CD14-positive monocyte (primary cell): Measurements from ENCODE around the gene CCDC195. TPM values are rescaled to one million over a fixed set of nuclear protein-coding genes. Genes with fewer than 3 reads are reported as not detected.

Experiments
- DNase-seq, 3 donors: peaks; one replicate each; pipeline ENCODE4 v3.0.0-alpha.2; 2011 to 2022
- H2AFZ ChIP-seq: 2 replicates; pipeline ENCODE4 v1.6.0; 2012; ENCODE audit warnings: mild to moderate bottlenecking, low read depth, low read length, inconsistent platforms; ENCODE audit not compliant: insufficient read depth, poor library complexity, severe bottlenecking
- H3K27ac ChIP-seq, 2 donors: 1 replicate in 1 of 2; 2 replicates in 1 of 2; pipeline ENCODE4 v1.5.1; 2012 to 2013; ENCODE audit warnings: low read length in 2 of 2, control low read depth in 1 of 2, inconsistent platforms in 1 of 2, low read depth in 1 of 2, mild to moderate bottlenecking in 1 of 2
- H3K27me3 ChIP-seq, 2 donors: one replicate each; pipeline versions ENCODE4 v1.6.0 to v1.6.1; 2011 to 2013; ENCODE audit warnings: low read length in 2 of 2; ENCODE audit not compliant: control insufficient read depth in 2 of 2, insufficient read depth in 2 of 2
- H3K36me3 ChIP-seq, 2 donors: replicated peaks in 1 of 2; 1 replicate in 1 of 2; 2 replicates in 1 of 2; pipeline versions ENCODE4 v1.5.1 to v1.6.1; 2012 to 2013; ENCODE audit warnings: low read length in 2 of 2, control low read depth in 1 of 2, inconsistent platforms in 1 of 2, mild to moderate bottlenecking in 1 of 2; ENCODE audit not compliant: insufficient read depth in 2 of 2, control insufficient read depth in 1 of 2
- H3K4me1 ChIP-seq, 2 donors: 1 replicate in 1 of 2; 2 replicates in 1 of 2; pipeline versions ENCODE4 v1.5.1 to v1.6.1; 2012 to 2013; ENCODE audit warnings: low read length in 2 of 2, control low read depth in 1 of 2, inconsistent platforms in 1 of 2, mild to moderate bottlenecking in 1 of 2, moderate library complexity in 1 of 2; ENCODE audit not compliant: insufficient read depth in 2 of 2, control insufficient read depth in 1 of 2
- H3K4me2 ChIP-seq: replicated peaks from 2 replicates; pipeline ENCODE3; 2012; ENCODE audit warnings: low read length, moderate library complexity, mild to moderate bottlenecking; ENCODE audit not compliant: poor library complexity, severe bottlenecking; ENCODE audit errors: extremely low read depth
- H3K4me3 ChIP-seq, 3 experiments: fragments of 200-600 bp in 1 of 3; sonication (generic) in 1 of 3; replicated peaks in 1 of 3; 1 replicate in 2 of 3; 2 replicates in 1 of 3; pipeline ENCODE4 v1.5.1; 2011 to 2013; ENCODE audit warnings: low read length in 3 of 3, mild to moderate bottlenecking in 3 of 3, control low read depth in 2 of 3, low read depth in 2 of 3, inconsistent platforms in 1 of 3, moderate library complexity in 1 of 3
- H3K79me2 ChIP-seq: 2 replicates; pipeline ENCODE4 v1.6.0; 2012; ENCODE audit warnings: mild to moderate bottlenecking, control low read depth, inconsistent platforms, low read length, moderate library complexity; ENCODE audit not compliant: insufficient read depth
- H3K9ac ChIP-seq: 2 replicates; pipeline ENCODE4 v1.6.0; 2017; ENCODE audit warnings: low read length, mild to moderate bottlenecking; ENCODE audit not compliant: insufficient read depth, poor library complexity, severe bottlenecking
- H3K9me3 ChIP-seq, 2 donors: replicated peaks in 1 of 2; 1 replicate in 1 of 2; 2 replicates in 1 of 2; pipeline versions ENCODE4 v1.5.1 to v1.6.1; 2012 to 2013; ENCODE audit warnings: low read length in 2 of 2, control low read depth in 1 of 2; ENCODE audit not compliant: control insufficient read depth in 1 of 2, insufficient read depth in 1 of 2
- H4K20me1 ChIP-seq: 2 replicates; pipeline ENCODE4 v1.6.0; 2012; ENCODE audit warnings: mild to moderate bottlenecking, low read length, control low read depth, moderate library complexity; ENCODE audit not compliant: insufficient read depth
- H3K27ac Mint-ChIP-seq, 7 donors: one replicate each; pipeline ENCODE4 v1.8.0; 2020; ENCODE audit warnings: mild to moderate bottlenecking in 7 of 7, mixed read lengths in 7 of 7, moderate library complexity in 6 of 7, inconsistent platforms in 2 of 7
- H3K27me3 Mint-ChIP-seq, 3 donors: one replicate each; pipeline ENCODE4 v1.8.0; 2021 to 2022; ENCODE audit warnings: low read depth in 3 of 3, mild to moderate bottlenecking in 3 of 3, mixed read lengths in 3 of 3, moderate library complexity in 3 of 3, inconsistent platforms in 1 of 3
- H3K36me3 Mint-ChIP-seq, 2 donors: one replicate each; pipeline ENCODE4 v1.8.0; 2020; ENCODE audit warnings: mixed read lengths in 2 of 2, inconsistent platforms in 1 of 2, mild to moderate bottlenecking in 1 of 2
- H3K4me1 Mint-ChIP-seq: one replicate; pipeline ENCODE4 v1.8.0; 2020; ENCODE audit warnings: mild to moderate bottlenecking, mixed read lengths
- H3K4me3 Mint-ChIP-seq, 2 donors: one replicate each; pipeline ENCODE4 v1.8.0; 2020; ENCODE audit warnings: mild to moderate bottlenecking in 2 of 2, mixed read lengths in 2 of 2, moderate library complexity in 1 of 2
- H3K9me3 Mint-ChIP-seq, 7 donors: one replicate each; pipeline ENCODE4 v1.8.0; 2020 to 2022; ENCODE audit warnings: mixed read lengths in 7 of 7, mild to moderate bottlenecking in 6 of 7, moderate library complexity in 6 of 7, inconsistent platforms in 2 of 7
- WGBS: methylation state at CpG from one replicate; pipeline ENCODE4 v1.1.5; 2013; ENCODE audit warnings: missing lambda C conversion rate; ENCODE audit not compliant: insufficient coverage; 5-methylcytosine and 5-hydroxymethylcytosine counted together
- intact Hi-C, 2 donors: fragments of 100-400 bp; cut with micrococcal nuclease; formaldehyde crosslinking; loops; one replicate each; pipeline versions ENCODE4 v1.15.0 to v1.15.1; 2023
- polyA plus RNA-seq, 3 donors: library from polyadenylated mRNA; depleted of rRNA in 1 of 3; unstranded in 2 of 3; stranded (reverse) in 1 of 3; fragments of 300-500 nt in 2 of 3; fragments of >200 nt in 1 of 3; fragmentation: Illumina TruSeq in 2 of 3; gene quantifications; 1 replicate in 2 of 3; 2 replicates in 1 of 3; pipeline ENCODE4 v1.2.3, GENCODE V29; 2012 to 2021
- TF ChIP-seq, protein P1 (sequence below): fragments of 200-600 bp; IDR thresholded peaks from one replicate; pipeline ENCODE4 v1.8.0; 2022; ENCODE audit warnings: antibody characterized with exemption, mild to moderate bottlenecking

Gene CCDC195
- polyA plus RNA-seq, 3 donors: not detected

DNA sequence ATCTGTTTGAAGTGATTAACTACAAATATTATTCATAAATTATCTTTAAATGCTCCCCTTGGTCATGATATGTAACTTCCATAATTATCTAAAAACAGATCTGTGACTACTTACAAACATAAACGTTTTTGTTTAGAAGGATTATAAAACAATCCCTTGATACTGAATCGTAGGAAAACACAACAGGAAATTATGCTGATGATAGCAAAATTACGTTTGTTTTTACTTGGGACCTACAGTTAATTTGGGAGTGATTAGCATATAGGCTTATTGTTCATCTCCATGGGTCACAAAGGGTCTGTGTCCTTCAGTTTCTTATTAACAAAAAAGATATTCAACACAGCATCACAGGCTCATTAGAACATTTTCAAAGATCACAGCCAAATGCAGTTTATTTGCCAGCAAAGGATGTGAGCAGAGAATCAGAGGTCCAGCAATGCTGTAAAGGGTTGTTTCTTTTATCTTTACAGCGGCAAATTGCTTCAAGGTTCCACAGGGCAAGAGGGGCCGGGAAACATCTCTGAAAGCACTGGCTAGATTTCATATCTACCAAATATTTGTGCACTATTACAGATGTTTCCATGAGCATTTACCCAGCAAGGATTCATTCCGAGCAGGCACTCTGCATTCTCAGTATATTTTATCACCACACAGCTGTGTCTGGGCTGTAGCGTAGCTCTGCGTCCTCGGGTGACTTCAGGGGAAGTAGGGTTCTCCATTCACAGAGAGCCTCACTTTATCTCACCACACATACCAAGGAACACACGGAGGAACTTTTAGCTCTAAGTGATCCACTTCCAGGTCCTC, 4.1 kb downstream of the CCDC195 start:
- Histone ChIP-seq H3K9ac (no peak overlapping the region), H3K27me3 (no peaks in the 10 kb centered on the region), H2AFZ (no peak overlapping the region), H3K36me3 (no peaks in the 10 kb centered on the region), H3K4me1 (no peaks in the 10 kb centered on the region), H3K4me3 (no peak overlapping the region), H3K27ac (no peak overlapping the region), H3K79me2 (no peaks in the 10 kb centered on the region), H3K9me3 (peaks cover 0 to 2% of the 10 kb centered on the region in 2 donors), H3K4me2 (no peak overlapping the region), H4K20me1 (no peaks in the 10 kb centered on the region)
- Mint-ChIP-seq H3K27me3 (peaks cover 2 to 4% (median 4%) of the 10 kb centered on the region in 3 donors), H3K9me3 (peaks cover 0 to 13% (median 2%) of the 10 kb centered on the region in 7 donors), H3K27ac (no peak overlapping the region), H3K4me3 (no peak overlapping the region), H3K36me3 (no peaks in the 10 kb centered on the region), H3K4me1 (no peaks in the 10 kb centered on the region)
- no peak for DNase-seq
- 71% methylated on average over 6 of the region's 10 CpGs for WGBS
- TF ChIP-seq, protein P1, sequence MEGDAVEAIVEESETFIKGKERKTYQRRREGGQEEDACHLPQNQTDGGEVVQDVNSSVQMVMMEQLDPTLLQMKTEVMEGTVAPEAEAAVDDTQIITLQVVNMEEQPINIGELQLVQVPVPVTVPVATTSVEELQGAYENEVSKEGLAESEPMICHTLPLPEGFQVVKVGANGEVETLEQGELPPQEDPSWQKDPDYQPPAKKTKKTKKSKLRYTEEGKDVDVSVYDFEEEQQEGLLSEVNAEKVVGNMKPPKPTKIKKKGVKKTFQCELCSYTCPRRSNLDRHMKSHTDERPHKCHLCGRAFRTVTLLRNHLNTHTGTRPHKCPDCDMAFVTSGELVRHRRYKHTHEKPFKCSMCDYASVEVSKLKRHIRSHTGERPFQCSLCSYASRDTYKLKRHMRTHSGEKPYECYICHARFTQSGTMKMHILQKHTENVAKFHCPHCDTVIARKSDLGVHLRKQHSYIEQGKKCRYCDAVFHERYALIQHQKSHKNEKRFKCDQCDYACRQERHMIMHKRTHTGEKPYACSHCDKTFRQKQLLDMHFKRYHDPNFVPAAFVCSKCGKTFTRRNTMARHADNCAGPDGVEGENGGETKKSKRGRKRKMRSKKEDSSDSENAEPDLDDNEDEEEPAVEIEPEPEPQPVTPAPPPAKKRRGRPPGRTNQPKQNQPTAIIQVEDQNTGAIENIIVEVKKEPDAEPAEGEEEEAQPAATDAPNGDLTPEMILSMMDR: no peak
- intact Hi-C loops: no loop called here

DNA sequence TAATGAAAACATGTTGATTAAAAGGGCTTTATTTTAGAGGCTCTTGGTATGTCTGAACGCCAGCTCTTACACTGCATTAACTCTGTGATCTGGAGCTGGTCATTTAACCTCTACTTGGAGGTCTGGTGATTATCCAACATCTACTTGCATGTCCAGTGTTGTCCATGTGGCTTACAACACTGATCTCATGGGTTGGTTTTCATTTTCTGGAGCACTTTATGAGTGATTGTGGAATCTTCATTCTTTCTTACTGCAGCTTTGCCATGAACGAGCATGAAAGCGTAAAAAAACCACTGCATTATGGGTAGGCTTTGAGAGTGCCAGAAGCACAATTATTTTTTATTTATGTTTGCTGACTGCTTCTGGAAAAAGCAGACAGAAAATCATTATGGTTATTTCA, 4.8 kb downstream of the CCDC195 start:
- Histone ChIP-seq H3K4me3 (no peak overlapping the region), H3K4me1 (no peaks in the 10 kb centered on the region), H3K27me3 (no peaks in the 10 kb centered on the region), H3K79me2 (no peaks in the 10 kb centered on the region), H3K9me3 (peaks cover 0 to 2% of the 10 kb centered on the region in 2 donors), H3K36me3 (no peaks in the 10 kb centered on the region), H3K4me2 (no peak overlapping the region), H3K9ac (no peak overlapping the region), H3K27ac (no peak overlapping the region), H4K20me1 (no peaks in the 10 kb centered on the region), H2AFZ (no peak overlapping the region)
- intact Hi-C loops: no loop called here
- H3K9me3 Mint-ChIP-seq: peaks cover 0 to 13% (median 2%) of the 10 kb centered on the region in 7 donors
- no peak for DNase-seq
- WGBS: no CpG with 5 or more reads among the region's 3 CpGs
- H3K27me3 Mint-ChIP-seq: peaks cover 2 to 4% (median 2%) of the 10 kb centered on the region in 3 donors
- no peaks in the 10 kb centered on the region for H3K4me1 Mint-ChIP-seq
- H3K4me3 Mint-ChIP-seq: no peak overlapping the region
- TF ChIP-seq, protein P1: no peak
- H3K36me3 Mint-ChIP-seq: no peaks in the 10 kb centered on the region
- H3K27ac Mint-ChIP-seq: no peak overlapping the region
